Lower leg skin (tissue), 3 donors: ENCODE data around the gene D2HGDH.

Experiments used
- POLR2A ChIP-seq, 2 donors: fragments of 450-650 bp; IDR thresholded peaks; one replicate each; pipeline ENCODE4 v1.6.1; 2016 to 2017; ENCODE audit warnings: antibody characterized with exemption in 2 of 2, mild to moderate bottlenecking in 1 of 2, moderate library complexity in 1 of 2
- TF ChIP-seq, protein P1 (sequence below), 3 donors: fragments of 450-650 bp; IDR thresholded peaks; one replicate each; pipeline ENCODE4 v1.5.1; 2016; ENCODE audit warnings: antibody characterized with exemption in 3 of 3, mild to moderate bottlenecking in 3 of 3, moderate library complexity in 2 of 3

- TF ChIP-seq, protein P1, sequence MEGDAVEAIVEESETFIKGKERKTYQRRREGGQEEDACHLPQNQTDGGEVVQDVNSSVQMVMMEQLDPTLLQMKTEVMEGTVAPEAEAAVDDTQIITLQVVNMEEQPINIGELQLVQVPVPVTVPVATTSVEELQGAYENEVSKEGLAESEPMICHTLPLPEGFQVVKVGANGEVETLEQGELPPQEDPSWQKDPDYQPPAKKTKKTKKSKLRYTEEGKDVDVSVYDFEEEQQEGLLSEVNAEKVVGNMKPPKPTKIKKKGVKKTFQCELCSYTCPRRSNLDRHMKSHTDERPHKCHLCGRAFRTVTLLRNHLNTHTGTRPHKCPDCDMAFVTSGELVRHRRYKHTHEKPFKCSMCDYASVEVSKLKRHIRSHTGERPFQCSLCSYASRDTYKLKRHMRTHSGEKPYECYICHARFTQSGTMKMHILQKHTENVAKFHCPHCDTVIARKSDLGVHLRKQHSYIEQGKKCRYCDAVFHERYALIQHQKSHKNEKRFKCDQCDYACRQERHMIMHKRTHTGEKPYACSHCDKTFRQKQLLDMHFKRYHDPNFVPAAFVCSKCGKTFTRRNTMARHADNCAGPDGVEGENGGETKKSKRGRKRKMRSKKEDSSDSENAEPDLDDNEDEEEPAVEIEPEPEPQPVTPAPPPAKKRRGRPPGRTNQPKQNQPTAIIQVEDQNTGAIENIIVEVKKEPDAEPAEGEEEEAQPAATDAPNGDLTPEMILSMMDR (IDR thresholded peaks at IDR 0.05), result no peak
- no peak for TF ChIP-seq POLR2A (IDR thresholded peaks at IDR 0.05)
Measured at GRCh38 chr2:241719093-241719492, 15.3 kb upstream of the D2HGDH start.
